HepG2 (cell line): ENCODE data around the gene NOTUM. TPM values are rescaled to one million over a fixed set of nuclear protein-coding genes. Genes with fewer than 3 reads are reported as not detected.

Experiments
- ARNT ChIP-seq: fragments of 450-650 bp; IDR thresholded peaks from 2 replicates; pipeline ENCODE4 v1.6.1; 2017
- BCLAF1 ChIP-seq: fragments of 450-650 bp; IDR thresholded peaks from 2 replicates; pipeline ENCODE4 v1.6.1; 2017; ENCODE audit warnings: mild to moderate bottlenecking
- FOSL2 ChIP-seq: sonication (generic); formaldehyde crosslinking; IDR thresholded peaks from 2 replicates; pipeline ENCODE4 v1.4.0; 2020; ENCODE audit warnings: missing genetic modification reagents
- FOXK1 ChIP-seq: sonication (generic); formaldehyde crosslinking; IDR thresholded peaks from 2 replicates; pipeline ENCODE4 v1.4.0; 2020; ENCODE audit warnings: low read depth, missing genetic modification reagents, borderline replicate concordance
- HINFP ChIP-seq: sonication (generic); formaldehyde crosslinking; IDR thresholded peaks from 2 replicates; pipeline ENCODE4 v1.4.0; 2020; ENCODE audit warnings: low read depth, mild to moderate bottlenecking, missing genetic modification reagents
- HOXA5 ChIP-seq: sonication (generic); formaldehyde crosslinking; IDR thresholded peaks from 2 replicates; pipeline ENCODE4 v1.4.0; 2020; ENCODE audit warnings: missing genetic modification reagents
- LCORL ChIP-seq, 2 experiments: fragments of 450-650 bp in 1 of 2; sonication (generic) in 1 of 2; formaldehyde crosslinking in 1 of 2; IDR thresholded peaks; 2 replicates each; pipeline versions ENCODE4 v1.5.0 to v1.6.1; 2017 to 2020; ENCODE audit warnings: antibody characterized with exemption in 1 of 2, missing genetic modification reagents in 1 of 2
- SP4 ChIP-seq: sonication (generic); formaldehyde crosslinking; IDR thresholded peaks from 2 replicates; pipeline ENCODE4 v1.8.1; 2023; ENCODE audit warnings: mild to moderate bottlenecking, missing genetic modification reagents
- ZBTB37 ChIP-seq: sonication (generic); formaldehyde crosslinking; IDR thresholded peaks from 2 replicates; pipeline ENCODE4 v1.4.0; 2020; ENCODE audit warnings: mild to moderate bottlenecking, missing genetic modification reagents
- ZNF230 ChIP-seq: sonication (generic); formaldehyde crosslinking; IDR thresholded peaks from 2 replicates; pipeline ENCODE4 v1.4.0; 2020; ENCODE audit warnings: mild to moderate bottlenecking, missing genetic modification reagents
- ZNF333 ChIP-seq: sonication (generic); formaldehyde crosslinking; IDR thresholded peaks from 2 replicates; pipeline ENCODE4 v1.4.0; 2020; ENCODE audit warnings: mild to moderate bottlenecking, missing genetic modification reagents, borderline replicate concordance
- polyA plus RNA-seq, 8 experiments: library from polyadenylated mRNA; depleted of rRNA in 3 of 8; stranded (reverse) in 7 of 8; unstranded in 1 of 8; fragments of >200 nt; fragmentation: Illumina TruSeq in 4 of 8; extraction: Trizol in 4 of 8; gene quantifications; 2 replicates each; pipeline versions ENCODE4 v1.2.1 to v1.2.3, GENCODE V29; 2011 to 2016; ENCODE audit warnings: low read depth in 4 of 8, missing spikeins in 1 of 8, mixed read lengths in 1 of 8; ENCODE audit not compliant: insufficient read depth in 1 of 8
- total RNA-seq, 5 experiments: library from RNA; depleted of rRNA; stranded (reverse); fragments of >200 nt; fragmentation: Illumina TruSeq; extraction: Trizol; gene quantifications; 2 replicates each; pipeline ENCODE4 v1.2.3, GENCODE V29; 2016; ENCODE audit warnings: low read depth in 1 of 5
- TF ChIP-seq, protein P1 (sequence below): sonication (generic); formaldehyde crosslinking; conservative IDR thresholded peaks from 2 replicates; pipeline ENCODE4 v1.4.0; 2020; ENCODE audit warnings: missing genetic modification reagents

Gene NOTUM
- total and polyA plus RNA-seq, 2 of the 13 experiments (the other 11 are each of a cell fraction or from before 2014, with no cell fraction given): 150 to 160 TPM

- TF ChIP-seq, protein P1, sequence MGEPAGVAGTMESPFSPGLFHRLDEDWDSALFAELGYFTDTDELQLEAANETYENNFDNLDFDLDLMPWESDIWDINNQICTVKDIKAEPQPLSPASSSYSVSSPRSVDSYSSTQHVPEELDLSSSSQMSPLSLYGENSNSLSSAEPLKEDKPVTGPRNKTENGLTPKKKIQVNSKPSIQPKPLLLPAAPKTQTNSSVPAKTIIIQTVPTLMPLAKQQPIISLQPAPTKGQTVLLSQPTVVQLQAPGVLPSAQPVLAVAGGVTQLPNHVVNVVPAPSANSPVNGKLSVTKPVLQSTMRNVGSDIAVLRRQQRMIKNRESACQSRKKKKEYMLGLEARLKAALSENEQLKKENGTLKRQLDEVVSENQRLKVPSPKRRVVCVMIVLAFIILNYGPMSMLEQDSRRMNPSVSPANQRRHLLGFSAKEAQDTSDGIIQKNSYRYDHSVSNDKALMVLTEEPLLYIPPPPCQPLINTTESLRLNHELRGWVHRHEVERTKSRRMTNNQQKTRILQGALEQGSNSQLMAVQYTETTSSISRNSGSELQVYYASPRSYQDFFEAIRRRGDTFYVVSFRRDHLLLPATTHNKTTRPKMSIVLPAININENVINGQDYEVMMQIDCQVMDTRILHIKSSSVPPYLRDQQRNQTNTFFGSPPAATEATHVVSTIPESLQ (CRISPR knock-in tag): no peak
- TF ChIP-seq SP4 (no peak), HINFP (CRISPR knock-in tag) (0 out of 2 replicates have a peak, but pooled peaks have one; percentile 43), ZNF230 (CRISPR knock-in tag) (0 out of 2 replicates have a peak, but pooled peaks have one; percentile 54), FOSL2 (CRISPR knock-in tag) (0 out of 2 replicates have a peak, but pooled peaks have one; percentile 20), BCLAF1 (no peak), ZBTB37 (no peak), HOXA5 (CRISPR knock-in tag) (no peak), ARNT (no peak), FOXK1 (peak; percentile 16), LCORL (IDR thresholded peaks at IDR 0.05) (no peak), LCORL (CRISPR knock-in tag; IDR thresholded peaks at IDR 0.05) (no peak), ZNF333 (0 out of 2 replicates have a peak, but pooled peaks have one; percentile 16)
These were observed 37.9 kb upstream of the NOTUM start (continued) for GRCh38 chr17:81998691-81999438.
